ENCODE measurements around the gene NGF. TPM values are rescaled to one million over a fixed set of nuclear protein-coding genes. Genes with fewer than 3 reads are reported as not detected.

The NGF gene
- total and polyA plus RNA-seq, 2 of the 8 experiments (the other 6 are each of a cell fraction or from before 2014, with no cell fraction given), result 1.6 TPM; not detected in 1

- TF ChIP-seq ATF2 (IDR thresholded peaks at IDR 0.05; ENCODE audit: low read length), result no peak
- no peak for TF ChIP-seq EP300 (IDR thresholded peaks at IDR 0.05; ENCODE audit: borderline replicate concordance in 1 of 2, low read depth in 2 of 2, low read length in 2 of 2)
Measured at GRCh38 chr1:115323366-115324004, 14.6 kb downstream of the NGF start (continued).

Data from H1 (cell line).